SK-N-MC (cell line): Measurements from ENCODE around the gene SLC35F3.

ENCODE experiments used
- EZH2 ChIP-seq: fragments of 200-600 bp; sonication (generic); IDR thresholded peaks from one replicate; pipeline ENCODE4 v1.6.1; 2017; ENCODE audit warnings: antibody characterized with exemption
- POLR2AphosphoS5 ChIP-seq: IDR thresholded peaks from 2 replicates; pipeline ENCODE4 v1.6.1; 2012; ENCODE audit warnings: mild to moderate bottlenecking, low read depth, low read length, borderline replicate concordance

GRCh38 chr1:233988963-233989696, 84.7 kb downstream of the SLC35F3 start:
- no peak for TF ChIP-seq POLR2AphosphoS5
- TF ChIP-seq EZH2, result no peak
